ENCODE results near the gene GLRX. TPM values are rescaled to one million over a fixed set of nuclear protein-coding genes. Genes with fewer than 3 reads are reported as not detected.

Gene GLRX
- total RNA-seq, 4 donors from 2014 or later = 14.1 to 56.0 (median 34.0) TPM

GRCh38 chr5:95862671-95863382 lies 40.3 kb upstream of the GLRX start:
- no peaks in the 10 kb centered on the region for H3K9me3 ChIP-seq
- 81% methylated on average over 8 of the region's 8 CpGs for WGBS
- H3K4me1 ChIP-seq = peaks cover 32 to 57% (median 46%) of the 10 kb centered on the region in 4 donors
- H3K27me3 ChIP-seq = no peaks in the 10 kb centered on the region
- no peak for TF ChIP-seq CTCF (IDR thresholded peaks at IDR 0.05)
- no peak for TF ChIP-seq EP300 (IDR thresholded peaks at IDR 0.05)
- TF ChIP-seq POLR2AphosphoS5 (IDR thresholded peaks at IDR 0.05) = no peak
- TF ChIP-seq POLR2A (IDR thresholded peaks at IDR 0.05; ENCODE audit: low read depth) = no peak
- H3K4me3 ChIP-seq = no peak overlapping the region
- peak overlapping the region in 3 of 4 donors; percentile 30 to 61 (median 30) for H3K27ac ChIP-seq (replicated peaks in 1 of 4)
- intact Hi-C loops (cut with DNase I) = no loop called here
- no peak for DNase-seq (ENCODE audit: extremely low spot score)
- no peaks in the 10 kb centered on the region for H3K36me3 ChIP-seq

GRCh38 chr5:95861864-95862561 lies 39.5 kb upstream of the GLRX start:
- Histone ChIP-seq H3K36me3 (no peaks in the 10 kb centered on the region), H3K4me1 (peaks cover 40 to 65% (median 54%) of the 10 kb centered on the region in 4 donors), H3K27me3 (no peaks in the 10 kb centered on the region), H3K9me3 (no peaks in the 10 kb centered on the region), H3K4me3 (no peak overlapping the region), H3K27ac (replicated peaks in 1 of 4) (peak overlapping the region in 3 of 4 donors; percentile 11 to 61 (median 53))
- DNase-seq (ENCODE audit: extremely low spot score) = no peak
- 85% methylated on average over 8 of the region's 8 CpGs for WGBS
- TF ChIP-seq POLR2A (IDR thresholded peaks at IDR 0.05; ENCODE audit: low read depth) (no peak), POLR2AphosphoS5 (IDR thresholded peaks at IDR 0.05) (no peak), EP300 (IDR thresholded peaks at IDR 0.05) (no peak), CTCF (IDR thresholded peaks at IDR 0.05) (no peak)
- intact Hi-C loops (cut with DNase I) = no loop called here

GRCh38 chr5:95861221-95861863 lies 38.8 kb upstream of the GLRX start:
- Histone ChIP-seq H3K9me3 (no peaks in the 10 kb centered on the region), H3K4me3 (no peak overlapping the region), H3K36me3 (no peaks in the 10 kb centered on the region), H3K4me1 (peaks cover 46 to 72% (median 57%) of the 10 kb centered on the region in 4 donors), H3K27me3 (no peaks in the 10 kb centered on the region), H3K27ac (replicated peaks in 1 of 4) (peak overlapping the region; percentile 29 to 61 (median 50))
- intact Hi-C loops (cut with DNase I) = no loop called here
- DNase-seq (ENCODE audit: extremely low spot score) = no peak
- WGBS = 58% methylated on average over 14 of the region's 14 CpGs
- TF ChIP-seq CTCF (IDR thresholded peaks at IDR 0.05) = no peak
- no peak for TF ChIP-seq EP300 (IDR thresholded peaks at IDR 0.05)
- peak; percentile 63 to 76 for TF ChIP-seq POLR2AphosphoS5 (IDR thresholded peaks at IDR 0.05)
- TF ChIP-seq POLR2A (IDR thresholded peaks at IDR 0.05; ENCODE audit: low read depth) = no peak

- WGBS = 99% methylated on average over 4 of the region's 4 CpGs
- TF ChIP-seq POLR2A (IDR thresholded peaks at IDR 0.05; ENCODE audit: low read depth) = no peak
- no peak for TF ChIP-seq CTCF (IDR thresholded peaks at IDR 0.05)
- no peak for TF ChIP-seq POLR2AphosphoS5 (IDR thresholded peaks at IDR 0.05)
- Histone ChIP-seq H3K4me1 (peaks cover 48 to 76% (median 59%) of the 10 kb centered on the region in 4 donors), H3K27ac (replicated peaks in 1 of 4) (peak overlapping the region; percentile 82 to 88 (median 84)), H3K36me3 (no peaks in the 10 kb centered on the region), H3K4me3 (no peak overlapping the region), H3K27me3 (no peaks in the 10 kb centered on the region), H3K9me3 (no peaks in the 10 kb centered on the region)
- DNase-seq (ENCODE audit: extremely low spot score) = no peak
- intact Hi-C loops (cut with DNase I) = loop anchor here (2.0 to 5.0 kb wide), 3 partner anchors 103 to 743 kb away; partner anchors contain the start of gene ELL2
Measured at GRCh38 chr5:95859661-95860060, 37.1 kb upstream of the GLRX start.

Data from esophagus muscularis mucosa (tissue), 4 donors.